ENCODE measurements around the gene HSD17B2. TPM values are rescaled to one million over a fixed set of nuclear protein-coding genes. Genes with fewer than 3 reads are reported as not detected.

HSD17B2 gene
- total RNA-seq, 2 experiments from 2014 or later: not detected

GRCh38 chr16:82024883-82025282, 10.2 kb upstream of the HSD17B2 start:
- Mint-ChIP-seq H3K9me3 (no peaks in the 10 kb centered on the region), H3K27me3 (peaks cover 16% of the 10 kb centered on the region), H3K27ac (no peak overlapping the region), H3K4me3 (no peak overlapping the region), H3K36me3 (ENCODE audit: low read depth) (no peaks in the 10 kb centered on the region), H3K4me1 (ENCODE audit: low read depth) (no peaks in the 10 kb centered on the region)
- ChIA-PET POLR2A (no interaction called here), CTCF (no interaction called here)
- DNase-seq: no peak
- intact Hi-C loops (cut with micrococcal nuclease): no loop called here
- no peak for ATAC-seq
- no peak for TF ChIP-seq CTCF (IDR thresholded peaks at IDR 0.05)

- CTCF ChIA-PET: no interaction called here
Measured at GRCh38 chr16:82027629-82028064, 7.4 kb upstream of the HSD17B2 start.

GRCh38 chr16:82031116-82032084, 3.7 kb upstream of the HSD17B2 start:
- no peaks in the 10 kb centered on the region for H3K36me3 Mint-ChIP-seq (ENCODE audit: low read depth)
- DNase-seq: no peak
- no peak for ATAC-seq
- no peaks in the 10 kb centered on the region for H3K9me3 Mint-ChIP-seq
- H3K27ac Mint-ChIP-seq: no peak overlapping the region
- ChIA-PET CTCF (interaction anchor here (2.4 kb wide), 1 partner anchor 199 kb away, joined by 8 read pairs; no protein-coding TSS in a partner anchor), POLR2A (no interaction called here)
- peaks cover 6% of the 10 kb centered on the region for H3K27me3 Mint-ChIP-seq
- intact Hi-C loops (cut with micrococcal nuclease): loop anchor here (10.0 kb wide), 1 partner anchor 203 kb away; no protein-coding TSS in a partner anchor
- TF ChIP-seq CTCF (IDR thresholded peaks at IDR 0.05): peak; percentile 27
- H3K4me1 Mint-ChIP-seq (ENCODE audit: low read depth): no peaks in the 10 kb centered on the region
- H3K4me3 Mint-ChIP-seq: no peak overlapping the region

More at GRCh38 chr16:82027629-82028064, 7.4 kb upstream of the HSD17B2 start:
- no peaks in the 10 kb centered on the region for H3K9me3 Mint-ChIP-seq
- no peaks in the 10 kb centered on the region for H3K36me3 Mint-ChIP-seq (ENCODE audit: low read depth)
- no peak overlapping the region for H3K4me3 Mint-ChIP-seq
- no peak for TF ChIP-seq CTCF (IDR thresholded peaks at IDR 0.05)
- no peak for ATAC-seq
- no peak overlapping the region for H3K27ac Mint-ChIP-seq
- POLR2A ChIA-PET: no interaction called here
- intact Hi-C loops (cut with micrococcal nuclease): no loop called here
- H3K27me3 Mint-ChIP-seq: peaks cover 13% of the 10 kb centered on the region
- no peak for DNase-seq
- H3K4me1 Mint-ChIP-seq (ENCODE audit: low read depth): no peaks in the 10 kb centered on the region

GRCh38 chr16:82033006-82033405, 2.0 kb upstream of the HSD17B2 start:
- no peak for TF ChIP-seq CTCF (IDR thresholded peaks at IDR 0.05)
- ATAC-seq (no peak), DNase-seq (no peak)
- Mint-ChIP-seq H3K36me3 (ENCODE audit: low read depth) (no peaks in the 10 kb centered on the region), H3K9me3 (no peaks in the 10 kb centered on the region), H3K4me3 (no peak overlapping the region), H3K27me3 (peaks cover 7% of the 10 kb centered on the region), H3K27ac (no peak overlapping the region), H3K4me1 (ENCODE audit: low read depth) (no peaks in the 10 kb centered on the region)
- ChIA-PET POLR2A (no interaction called here), CTCF (interaction anchor here (1.3 to 2.4 kb wide), 2 partner anchors 198 to 230 kb away, joined by 3 to 8 read pairs; no protein-coding TSS in a partner anchor)
- intact Hi-C loops (cut with micrococcal nuclease): loop anchor here (10.0 kb wide), 1 partner anchor 202 kb away; no protein-coding TSS in a partner anchor
